ENCODE data around the gene GPS1.

The GPS1 gene

DNA sequence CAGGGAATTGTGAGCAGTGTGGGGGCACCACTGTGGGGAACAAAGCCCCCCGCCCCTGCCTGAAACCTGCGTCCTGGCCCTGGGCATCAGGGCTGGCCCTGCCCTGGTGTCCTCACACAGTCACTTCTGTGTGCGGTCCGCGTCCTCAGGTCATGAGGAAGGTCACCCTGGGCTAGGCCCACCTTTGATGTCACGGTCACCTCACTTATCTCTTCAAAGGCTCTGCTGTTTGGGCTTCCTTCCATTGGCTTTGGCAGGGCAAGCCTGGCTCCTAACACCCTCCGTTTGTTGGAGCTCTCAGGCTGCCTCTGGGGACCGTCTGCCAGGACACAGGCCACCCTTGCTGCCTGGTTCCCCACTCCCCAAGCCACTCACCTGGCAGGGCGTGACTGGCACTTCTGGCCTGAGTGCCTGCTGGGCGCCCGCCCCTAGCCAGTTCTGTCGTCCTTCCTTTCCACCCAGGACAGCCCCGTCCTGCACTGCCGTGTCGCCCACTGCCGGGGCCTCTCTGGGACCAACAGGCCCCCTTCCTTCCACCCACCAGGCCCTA, 37.9 kb upstream of the GPS1 start:
- DNase-seq (ENCODE audit: extremely low spot score, insufficient read length, low read depth) (no peak), FAIRE-seq (no peak)

DNA sequence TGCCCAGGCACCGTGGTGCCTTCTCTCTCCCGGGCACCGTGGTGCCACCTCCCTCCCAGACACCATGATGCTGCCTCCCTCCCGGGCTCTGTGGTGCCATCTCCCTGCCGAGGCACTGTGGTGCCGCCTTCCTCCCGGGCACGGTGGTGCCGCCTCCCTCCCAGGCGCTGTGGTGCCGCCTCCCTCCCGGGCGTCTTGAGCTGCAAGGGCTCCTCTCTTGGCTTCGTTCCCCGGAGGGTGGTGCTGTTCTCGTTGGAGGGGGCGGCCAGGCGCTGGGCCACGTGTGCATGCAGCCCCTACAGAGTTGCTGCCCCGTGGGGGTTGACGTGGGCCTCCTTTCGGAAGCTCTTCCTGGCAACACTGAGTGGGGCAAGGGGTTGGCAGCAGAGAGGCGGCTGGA, 37.3 kb upstream of the GPS1 start:
- FAIRE-seq (no peak), DNase-seq (ENCODE audit: extremely low spot score, insufficient read length, low read depth) (no peak)

DNA sequence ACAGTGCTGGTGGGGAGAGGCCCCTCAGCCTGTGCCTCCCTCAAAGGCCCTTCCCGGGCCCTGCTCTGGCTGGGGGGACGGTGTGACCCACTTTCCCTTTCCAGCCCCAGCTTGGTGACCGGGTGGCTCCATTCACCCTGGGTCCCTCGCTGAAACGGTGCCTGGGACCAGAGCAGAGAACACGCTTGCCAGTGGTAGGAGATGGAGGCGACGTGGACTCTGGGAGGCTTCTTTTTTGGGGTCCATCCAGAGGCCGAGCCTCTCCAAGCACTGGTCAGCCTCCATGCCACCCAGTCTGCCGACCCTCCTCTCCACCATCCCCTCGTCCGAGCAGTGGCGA, 36.8 kb upstream of the GPS1 start:
- DNase-seq (ENCODE audit: extremely low spot score, insufficient read length, low read depth), result no peak
- no peak for FAIRE-seq

DNA sequence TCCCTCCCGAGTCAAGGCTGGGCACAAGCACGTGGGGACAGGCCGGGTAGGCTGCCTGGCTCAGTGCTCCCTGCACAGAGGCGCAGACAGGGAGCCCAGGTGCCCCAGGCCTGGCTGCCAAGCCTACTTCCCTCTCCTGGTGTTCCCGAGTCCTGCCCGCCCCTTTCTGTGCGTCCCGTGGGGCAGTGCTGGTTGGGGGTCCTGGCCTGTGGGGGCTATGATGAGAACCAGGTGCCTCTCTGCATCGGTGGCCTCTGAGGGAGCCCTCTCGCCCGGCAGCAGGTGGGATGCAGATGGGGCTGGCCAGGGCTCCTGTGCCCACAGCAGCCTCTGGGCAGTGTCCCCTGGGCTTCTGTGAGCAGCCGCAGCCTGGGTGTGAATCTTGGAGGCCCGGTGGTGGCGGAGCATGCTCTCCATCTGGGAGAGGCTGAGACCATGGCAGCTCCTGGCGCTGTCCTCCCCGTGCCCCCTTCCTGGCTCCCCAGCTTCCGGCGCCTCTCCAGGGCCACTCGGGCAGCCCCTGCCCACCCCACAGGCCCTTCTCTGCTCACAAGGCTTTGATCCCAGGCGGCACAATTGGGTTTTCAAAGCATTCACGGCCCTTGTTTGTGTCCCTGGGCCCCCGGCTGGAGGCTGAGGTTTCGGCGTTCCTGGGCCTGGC, 36.3 kb upstream of the GPS1 start:
- no peak for DNase-seq (ENCODE audit: extremely low spot score, insufficient read length, low read depth)
- no peak for FAIRE-seq

GRCh38 chr17:82016061-82016874, 35.4 kb upstream of the GPS1 start:
- no peak for FAIRE-seq
- no peak for DNase-seq (ENCODE audit: extremely low spot score, insufficient read length, low read depth)

DNA sequence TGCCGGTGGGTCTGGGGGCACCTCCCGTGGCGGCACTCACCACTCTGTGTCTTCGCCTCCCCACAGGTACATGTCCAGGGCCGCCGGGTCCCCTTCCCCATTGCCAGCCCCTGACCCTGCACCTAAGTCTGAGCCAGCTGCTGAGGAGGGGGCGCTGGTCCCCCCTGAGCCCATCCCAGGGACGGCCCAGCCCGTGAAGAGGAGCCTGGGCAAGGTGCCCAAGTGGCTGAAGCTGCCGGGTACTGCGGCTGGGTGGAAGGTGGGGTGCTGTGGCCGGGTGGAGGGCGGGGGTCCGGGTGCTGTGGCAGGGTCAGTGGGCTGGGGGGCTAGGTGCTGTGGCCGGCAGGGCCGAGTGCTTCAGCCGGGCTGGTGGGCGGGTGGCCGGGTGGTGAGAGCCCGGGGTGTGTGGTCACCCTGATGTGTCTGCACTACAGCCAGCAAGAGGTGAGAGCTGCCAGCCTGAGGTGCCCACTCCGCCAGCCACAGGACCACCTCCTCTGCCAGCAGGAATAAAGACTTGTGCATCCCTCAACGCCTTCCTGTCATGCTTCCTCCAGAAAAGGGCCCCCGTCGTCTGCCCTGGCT, 34.7 kb upstream of the GPS1 start:
- FAIRE-seq, result no peak

GRCh38 chr17:82017612-82018151, 34.0 kb upstream of the GPS1 start:
- FAIRE-seq (no peak), DNase-seq (ENCODE audit: extremely low spot score, insufficient read length, low read depth) (no peak)

More for the DNA sequence above, 34.7 kb upstream of the GPS1 start:
- no peak for DNase-seq (ENCODE audit: extremely low spot score, insufficient read length, low read depth)

GRCh38 chr17:82018152-82018988, 33.3 kb upstream of the GPS1 start:
- no peak for FAIRE-seq
- no peak for DNase-seq (ENCODE audit: extremely low spot score, insufficient read length, low read depth)

DNA sequence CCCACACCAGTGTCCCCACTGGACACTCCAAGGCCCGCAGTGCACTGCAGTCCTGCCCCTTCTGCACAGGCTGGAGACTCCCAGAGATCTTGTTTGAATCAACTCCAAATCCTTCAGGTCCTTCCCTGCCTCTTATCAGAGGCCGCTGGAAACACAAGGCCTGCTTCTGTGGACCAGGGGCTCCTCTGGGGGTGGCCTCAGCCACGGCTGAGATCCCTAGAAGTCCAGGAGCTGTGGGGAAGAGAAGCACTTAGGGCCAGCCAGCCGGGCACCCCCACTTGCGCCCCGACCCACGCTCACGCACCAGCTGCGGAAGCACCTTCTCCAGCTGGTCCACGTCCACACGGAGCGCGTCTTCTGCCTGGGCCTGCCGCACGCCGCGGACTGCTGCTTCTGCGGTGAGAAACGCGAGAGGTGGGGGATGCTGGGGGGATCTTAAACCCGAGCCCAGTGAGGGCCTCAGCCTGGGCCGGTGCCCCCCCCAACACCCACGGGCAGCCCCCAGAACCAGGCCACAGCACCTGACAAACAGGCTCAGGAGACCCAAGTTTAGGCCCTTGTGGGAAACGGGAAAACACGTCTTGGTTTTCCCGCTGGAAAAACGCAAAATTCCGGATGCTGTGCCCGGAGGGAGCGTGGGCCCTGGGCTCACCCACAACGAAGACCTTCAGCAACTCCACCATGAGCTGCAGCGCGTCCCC, 32.6 kb upstream of the GPS1 start:
- DNase-seq (ENCODE audit: extremely low spot score, insufficient read length, low read depth) (no peak), FAIRE-seq (no peak)

DNA sequence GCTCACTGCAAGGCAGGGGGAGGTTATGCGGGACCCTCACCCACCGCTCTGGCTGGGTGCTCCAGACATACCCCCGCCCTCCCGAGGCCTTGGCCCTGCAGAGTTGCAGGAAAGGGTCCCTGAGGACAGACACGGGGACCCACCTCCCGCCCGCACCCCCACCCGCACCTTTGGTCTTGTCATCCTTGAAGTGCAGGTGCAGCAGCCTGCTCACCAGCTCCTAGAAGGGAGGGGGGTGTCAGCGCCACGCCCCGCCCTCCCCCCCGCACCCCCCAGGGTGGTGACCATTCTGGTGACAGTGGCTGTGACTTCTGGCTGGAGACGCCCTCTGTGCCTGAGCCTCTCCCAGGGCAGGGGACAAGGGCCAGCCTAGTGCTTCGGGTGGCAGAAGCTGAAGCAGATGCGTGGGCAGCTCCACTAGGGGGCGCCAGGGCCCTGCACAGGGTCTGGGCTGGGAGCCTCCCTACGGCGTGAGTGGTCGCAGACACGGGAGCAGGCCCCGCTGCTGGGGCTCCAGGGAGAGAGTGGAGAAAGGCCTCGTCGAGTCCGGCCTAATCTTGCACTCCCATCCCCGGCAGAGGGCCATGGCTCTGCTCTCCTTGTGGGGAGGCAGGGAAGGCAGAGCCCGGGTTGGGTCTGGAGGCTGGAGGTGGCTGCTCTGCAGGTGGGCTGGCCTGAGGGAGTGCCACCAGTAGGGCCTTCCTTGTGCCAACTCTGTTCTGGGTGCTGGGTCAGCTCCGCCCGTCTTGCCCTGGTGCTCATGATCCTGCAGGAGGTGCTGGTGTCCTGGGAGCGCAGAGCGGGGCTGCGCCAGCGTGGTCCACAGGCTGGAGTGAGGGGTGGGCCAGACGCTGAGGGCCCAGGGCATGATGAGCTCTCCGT, 31.8 kb upstream of the GPS1 start:
- FAIRE-seq, result no peak
- DNase-seq (ENCODE audit: extremely low spot score, insufficient read length, low read depth), result no peak

GRCh38 chr17:82020572-82021106, 31.1 kb upstream of the GPS1 start:
- DNase-seq (ENCODE audit: extremely low spot score, insufficient read length, low read depth), result no peak
- FAIRE-seq, result no peak

DNA sequence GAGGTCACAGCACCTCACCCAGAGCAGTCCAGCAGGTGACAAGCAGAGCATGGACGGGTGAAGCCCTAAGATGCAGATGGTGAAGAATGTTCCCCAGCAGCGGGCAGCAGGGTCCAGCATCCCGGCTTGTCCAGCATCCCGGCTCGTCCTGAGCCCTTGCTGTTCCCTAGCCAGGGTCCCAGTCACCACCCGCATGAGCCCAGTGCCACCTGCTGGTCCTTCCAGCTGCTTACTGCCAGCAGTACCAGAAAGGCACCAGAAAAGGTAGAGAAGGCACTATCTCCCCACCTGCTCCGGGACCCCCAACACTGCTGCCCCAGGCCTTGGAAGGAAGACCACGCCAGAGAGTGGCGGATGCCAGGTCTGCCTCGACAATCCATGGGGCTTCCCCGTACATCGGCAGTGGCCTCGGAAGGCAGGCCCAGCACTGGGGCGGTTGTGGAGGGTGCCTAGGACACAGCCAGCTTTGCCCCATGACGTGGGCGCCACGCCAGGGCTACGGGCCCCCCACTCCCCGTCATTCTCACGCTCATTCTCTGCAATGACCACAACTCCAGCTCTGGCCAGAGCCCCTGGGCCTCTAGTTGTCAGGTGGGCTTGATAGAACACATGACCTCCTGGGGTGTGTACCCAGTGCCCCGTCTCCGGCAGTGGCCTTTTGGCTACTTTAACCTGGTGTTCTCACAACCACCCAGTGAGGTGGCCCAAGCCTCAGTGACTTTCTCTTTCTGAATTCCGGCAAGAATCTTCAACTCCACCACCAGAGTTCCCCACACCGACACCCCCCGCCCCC, 30.4 kb upstream of the GPS1 start:
- DNase-seq (ENCODE audit: extremely low spot score, insufficient read length, low read depth) (no peak), FAIRE-seq (peak; percentile 59)

- FAIRE-seq (no peak), DNase-seq (ENCODE audit: extremely low spot score, insufficient read length, low read depth) (no peak)
These were observed 29.8 kb upstream of the GPS1 start for GRCh38 chr17:82021900-82022309.

- no peak for FAIRE-seq
- no peak for DNase-seq (ENCODE audit: extremely low spot score, insufficient read length, low read depth)
These were observed 29.3 kb upstream of the GPS1 start, which contains the start of gene CENPX for GRCh38 chr17:82022310-82022980. TSS of gene CENPX (minus strand) at chr17:82022878. CDS start at chr17:82022861, 17 bp downstream.

DNA sequence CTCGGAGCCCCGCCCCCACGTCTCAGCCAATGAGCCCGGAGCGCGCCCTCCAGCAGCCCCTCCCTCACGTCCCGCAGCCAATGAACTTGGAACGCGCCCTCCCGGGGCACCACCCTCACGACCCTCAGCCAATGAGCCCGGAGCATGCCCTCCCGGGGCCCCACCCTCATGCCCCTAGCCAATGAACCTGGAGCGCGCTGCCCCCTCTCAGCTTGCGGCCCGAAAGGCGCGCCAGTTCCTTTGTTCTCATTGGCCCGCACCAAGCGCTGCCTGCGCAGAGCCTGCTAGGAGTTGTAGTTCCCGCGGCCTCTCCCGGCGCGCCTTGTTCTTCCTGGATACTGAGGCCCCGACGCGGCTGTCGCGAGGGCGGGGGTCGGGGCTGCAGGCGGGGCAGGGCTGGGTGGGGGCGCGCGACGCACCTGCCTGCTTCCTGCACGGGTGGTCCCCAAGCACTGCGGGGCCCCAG, 28.7 kb upstream of the GPS1 start, which contains the start of gene LRRC45:
Gene LRRC45, plus strand, starts transcription at position 325 of the 466 bp plus-strand sequence. CDS start 339 bp downstream, outside the sequence.
- FAIRE-seq (peak; percentile 100), DNase-seq (ENCODE audit: extremely low spot score, insufficient read length, low read depth) (peak; percentile 96)

GRCh38 chr17:82023447-82024241, 28.1 kb upstream of the GPS1 start:
- FAIRE-seq, result no peak
- no peak for DNase-seq (ENCODE audit: extremely low spot score, insufficient read length, low read depth)

Measured in GM18507 (cell line).